OCI-LY3 (cell line): ENCODE results near the gene YJU2.
"Not testable (repeated sequence)": the region's sequence is repeated elsewhere in the genome, so short reads cannot be mapped to it uniquely, and the experiment has no call there.

Experiments used
- H2AFZ ChIP-seq: fragments of 200-600, 300-600 bp; shearing (Covaris generic); 2 replicates; pipeline ENCODE4 v1.6.0; 2014; ENCODE audit warnings: antibody characterized with exemption, low read depth, low read length
- H3K27ac ChIP-seq: fragments of 200-600, 300-600 bp; sonication (generic); 2 replicates; pipeline ENCODE4 v1.5.1; 2014; ENCODE audit warnings: mild to moderate bottlenecking, low read length, moderate library complexity, mixed read lengths
- H3K27me3 ChIP-seq: fragments of 200-600, 300-600 bp; sonication (generic); 2 replicates; pipeline ENCODE4 v1.6.1; 2014; ENCODE audit warnings: low read depth, low read length, mixed read lengths
- H3K36me3 ChIP-seq: fragments of 200-600, 300-600 bp; sonication (generic); replicated peaks from 2 replicates; pipeline ENCODE3; 2014; ENCODE audit warnings: low read depth, low read length, mixed read lengths
- H3K4me1 ChIP-seq: fragments of 300-600, 200-600 bp; sonication (generic); 2 replicates; pipeline ENCODE4 v1.6.1; 2014; ENCODE audit warnings: low read length, mixed read lengths
- H3K4me2 ChIP-seq: fragments of 200-600, 300-600 bp; sonication (generic); 2 replicates; pipeline ENCODE4 v1.6.1; 2014; ENCODE audit warnings: low read length, mixed read lengths
- H3K4me3 ChIP-seq: fragments of 300-600, 200-600 bp; sonication (generic); 2 replicates; pipeline ENCODE4 v1.5.1; 2014; ENCODE audit warnings: antibody characterized with exemption, mild to moderate bottlenecking, low read length, moderate library complexity
- H3K79me2 ChIP-seq: fragments of 300-600, 200-600 bp; shearing (Covaris generic); 2 replicates; pipeline ENCODE4 v1.6.1; 2014; ENCODE audit warnings: mild to moderate bottlenecking, low read length, mixed read lengths
- H3K9ac ChIP-seq: fragments of 300-600, 200-600 bp; shearing (Covaris generic); 2 replicates; pipeline ENCODE4 v1.6.0; 2014; ENCODE audit warnings: mild to moderate bottlenecking, low read length, moderate library complexity
- H3K9me3 ChIP-seq: fragments of 200-600, 300-600 bp; shearing (Covaris generic); 2 replicates; pipeline ENCODE4 v1.6.1; 2014; ENCODE audit warnings: low read length, mixed read lengths; ENCODE audit not compliant: insufficient read depth
- H4K20me1 ChIP-seq: fragments of 200-600, 300-600 bp; sonication (generic); 2 replicates; pipeline ENCODE4 v1.6.1; 2016; ENCODE audit warnings: low read length, mixed read lengths; ENCODE audit not compliant: insufficient read depth
- CTCF ChIP-seq: fragments of 200-600, 300-600 bp; sonication (generic); IDR thresholded peaks from 2 replicates; pipeline ENCODE4 v1.5.1; 2014; ENCODE audit warnings: antibody characterized with exemption, low read length, low read depth
- EZH2phosphoT487 ChIP-seq: fragments of 200-600 bp; shearing (Covaris generic); IDR thresholded peaks from 2 replicates; pipeline ENCODE4 v1.6.1; 2018; ENCODE audit warnings: antibody characterized with exemption, mixed run types, low read depth

Gene YJU2

DNA sequence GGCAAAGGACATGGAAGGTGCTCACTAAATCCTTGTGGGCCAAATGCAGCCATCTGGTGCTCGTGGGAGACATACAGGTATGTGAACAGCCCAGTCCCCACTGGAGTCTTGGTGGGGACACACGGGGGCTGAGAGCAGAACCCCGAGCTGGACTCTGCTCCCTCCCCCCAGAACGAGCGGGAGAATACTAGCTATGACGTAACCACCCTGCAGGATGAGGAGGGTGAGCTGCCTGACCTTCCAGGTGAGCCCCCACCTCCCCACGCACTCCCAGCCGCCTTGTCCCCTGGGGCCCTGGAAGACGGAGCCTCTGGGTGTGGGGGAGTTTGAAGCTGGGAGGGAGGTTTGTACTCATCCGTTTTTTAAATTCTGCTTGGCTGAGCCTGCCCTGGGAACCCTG lies 31.1 kb upstream of the YJU2 start:
- no peak overlapping the region for H3K9ac ChIP-seq
- no peak overlapping the region for H2AFZ ChIP-seq
- H3K27ac ChIP-seq, result no peak overlapping the region
- H3K4me3 ChIP-seq, result no peak overlapping the region
- no peaks in the 10 kb centered on the region for H3K9me3 ChIP-seq
- peaks cover 20% of the 10 kb centered on the region for H3K4me1 ChIP-seq
- H3K79me2 ChIP-seq, result no peaks in the 10 kb centered on the region
- H3K36me3 ChIP-seq, result no peaks in the 10 kb centered on the region
- TF ChIP-seq EZH2phosphoT487 (no peak), CTCF (no peak)
- peaks cover 19% of the 10 kb centered on the region; the same call in 1 of the 2 replicates for H3K27me3 ChIP-seq
- H3K4me2 ChIP-seq, result no peak overlapping the region
- H4K20me1 ChIP-seq, result no peaks in the 10 kb centered on the region

DNA sequence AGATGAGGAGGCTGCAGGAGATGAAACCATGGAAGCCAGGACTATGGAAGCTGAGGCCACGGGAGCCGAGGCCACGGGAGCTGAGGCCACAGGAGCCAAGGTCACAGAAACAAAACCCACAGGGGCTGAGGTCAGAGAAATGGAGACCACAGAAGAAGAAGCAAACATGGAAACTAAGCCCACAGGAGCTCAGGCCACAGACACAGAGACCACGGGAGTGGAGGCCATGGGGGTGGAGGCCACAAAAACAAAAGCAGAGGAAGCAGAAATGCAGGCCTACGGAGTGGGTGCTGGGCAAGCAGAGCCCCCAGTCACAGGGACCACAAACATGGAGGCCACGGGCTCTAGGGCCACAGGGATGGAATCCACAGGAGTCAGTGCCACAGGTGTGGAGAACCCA lies 30.0 kb upstream of the YJU2 start:
- Histone ChIP-seq H3K27me3 (peaks cover 19% of the 10 kb centered on the region; the same call in 1 of the 2 replicates), H3K36me3 (no peaks in the 10 kb centered on the region), H4K20me1 (no peaks in the 10 kb centered on the region), H3K79me2 (no peaks in the 10 kb centered on the region), H3K4me1 (peaks cover 20% of the 10 kb centered on the region), H3K9me3 (no peaks in the 10 kb centered on the region), H3K27ac (no peak overlapping the region), H3K9ac (no peak overlapping the region), H3K4me3 (no peak overlapping the region), H2AFZ (no peak overlapping the region), H3K4me2 (no peak overlapping the region)
- TF ChIP-seq CTCF, result no peak
- TF ChIP-seq EZH2phosphoT487, result no peak

DNA sequence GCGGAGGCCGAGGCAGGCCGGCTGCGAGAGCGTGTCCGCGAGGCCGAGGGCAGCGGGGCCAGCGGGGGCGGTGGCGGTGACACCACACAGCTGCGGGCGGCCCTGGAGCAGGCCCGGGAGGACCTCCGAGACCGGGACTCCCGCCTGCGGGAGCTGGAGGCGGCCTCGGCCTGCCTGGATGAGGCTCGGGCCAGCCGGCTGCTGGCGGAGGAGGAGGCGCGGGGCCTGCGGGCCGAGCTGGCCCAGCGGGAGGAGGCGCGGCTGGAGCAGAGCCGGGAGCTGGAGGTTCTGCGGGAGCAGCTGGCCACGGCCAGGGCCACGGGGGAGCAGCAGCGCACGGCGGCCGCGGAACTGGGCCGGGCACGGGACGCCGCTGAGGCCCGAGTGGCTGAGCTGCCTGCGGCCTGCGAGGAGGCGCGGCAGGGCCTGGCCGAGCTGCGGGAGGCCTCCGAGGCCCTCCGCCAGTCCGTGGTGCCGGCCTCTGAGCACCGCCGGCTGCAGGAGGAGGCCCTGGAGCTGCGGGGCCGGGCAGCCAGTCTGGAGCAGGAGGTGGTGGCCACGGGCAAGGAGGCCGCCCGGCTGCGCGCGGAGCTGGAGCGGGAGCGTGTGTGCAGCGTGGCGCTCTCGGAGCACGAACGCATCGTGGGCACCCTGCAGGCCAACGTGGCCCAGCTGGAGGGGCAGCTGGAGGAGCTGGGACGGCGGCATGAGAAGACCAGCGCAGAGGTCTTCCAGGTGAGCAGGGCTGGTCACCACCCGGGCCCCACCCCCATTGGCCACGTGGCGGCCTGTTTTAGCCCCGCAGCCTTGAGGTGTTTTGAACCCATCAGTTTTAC lies 29.2 kb upstream of the YJU2 start:
- Histone ChIP-seq H3K4me2 (no peak overlapping the region), H3K27me3 (peaks cover 15% of the 10 kb centered on the region; the same call in 1 of the 2 replicates), H2AFZ (no peak overlapping the region), H3K27ac (no peak overlapping the region), H3K36me3 (no peaks in the 10 kb centered on the region), H3K4me3 (no peak overlapping the region), H3K9me3 (no peaks in the 10 kb centered on the region), H3K9ac (no peak overlapping the region), H3K79me2 (no peaks in the 10 kb centered on the region), H3K4me1 (peaks cover 22% of the 10 kb centered on the region), H4K20me1 (no peaks in the 10 kb centered on the region)
- TF ChIP-seq CTCF, result no peak
- TF ChIP-seq EZH2phosphoT487, result no peak

DNA sequence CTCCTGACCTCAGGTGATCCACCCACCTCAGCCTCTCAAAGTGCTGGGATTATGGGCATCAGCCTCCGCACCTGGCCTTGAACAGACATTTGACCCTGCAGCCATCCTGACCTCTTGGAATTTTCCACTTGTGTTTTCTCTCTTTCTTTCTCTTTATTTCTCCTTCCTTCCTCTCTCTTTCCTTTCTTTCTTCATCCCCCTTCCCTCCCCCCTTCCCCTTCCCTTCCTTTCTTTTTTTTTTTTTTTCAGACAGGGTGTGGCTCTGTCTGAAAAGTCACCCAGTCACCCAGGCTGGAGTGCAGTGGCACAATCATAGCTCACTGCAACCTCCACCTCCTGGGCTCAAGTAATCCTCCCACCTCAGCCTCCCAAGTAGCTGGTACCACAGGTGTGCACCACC lies 28.4 kb upstream of the YJU2 start:
- not testable (repeated sequence) for H3K36me3 ChIP-seq, H3K9me3 ChIP-seq, H4K20me1 ChIP-seq, H3K4me3 ChIP-seq, H3K27me3 ChIP-seq, H3K9ac ChIP-seq, H3K27ac ChIP-seq, H3K4me2 ChIP-seq, H2AFZ ChIP-seq, H3K79me2 ChIP-seq
- H3K4me1 ChIP-seq, result peaks cover 18% of the 10 kb centered on the region
